HepG2 (cell line): ENCODE data around the gene FAM163A. TPM values are rescaled to one million over a fixed set of nuclear protein-coding genes. Genes with fewer than 3 reads are reported as not detected.

Experiments
- ATAC-seq: fragments of 200-7000 bp; cut with Tn5 transposase; 3 replicates; pipeline ENCODE4 v1.9.1; 2020; ENCODE audit warnings: mild to moderate bottlenecking, moderate library complexity
- BruUV-seq: library from RNA; stranded (reverse); fragments of 400-500 nt; replicated peaks from 2 replicates; lab custom pipeline; 2021; lab: Mats Ljungman, UMichigan
- CTCF ChIA-PET: fragments of 300-600 bp; formaldehyde crosslinking; extraction: SDS; loops from one replicate; lab custom pipeline; 2021; ENCODE audit warnings: low total read pairs, inconsistent platforms, low intra/inter-chr PET ratio; lab: Yijun Ruan, JAX
- POLR2A ChIA-PET: fragments of 350-600 bp; sonication (Branson Sonifier 250); formaldehyde crosslinking; loops from one replicate; lab custom pipeline; 2020; ENCODE audit warnings: antibody characterized with exemption, inconsistent platforms; lab: Yijun Ruan, JAX
- DNase-seq: peaks from one replicate; pipeline ENCODE4 v3.0.0-alpha.2; 2015; ENCODE audit warnings: low spot score
- FAIRE-seq: peaks from 3 replicates; lab custom pipeline; 2011; peaks lifted over from hg19 to GRCh38; lab: Jason Lieb, UNC
- H2AFZ ChIP-seq: one replicate; pipeline ENCODE4 v1.6.1; 2011; ENCODE audit warnings: low read length, inconsistent platforms
- H3K27ac ChIP-seq: fragments of 300-600 bp; 3 replicates; pipeline ENCODE4 v1.8.0; 2011; ENCODE audit warnings: mixed run types, mild to moderate bottlenecking, mixed read lengths, low read length, inconsistent platforms; ENCODE audit not compliant: insufficient read depth; ENCODE audit errors: extremely low read length
- H3K27me3 ChIP-seq, 2 experiments: fragments of 200-600 bp in 1 of 2; 2 replicates in 1 of 2; 3 replicates in 1 of 2; pipeline versions ENCODE4 v1.6.0 to v1.8.0; 2011; ENCODE audit warnings: low read length in 2 of 2, mild to moderate bottlenecking in 2 of 2, moderate library complexity in 2 of 2, inconsistent platforms in 1 of 2; ENCODE audit not compliant: insufficient read depth in 2 of 2, control insufficient read depth in 1 of 2
- H3K36me3 ChIP-seq, 2 experiments: fragments of 200-600 bp in 1 of 2; replicated peaks in 1 of 2; 2 replicates in 1 of 2; 3 replicates in 1 of 2; pipeline versions ENCODE4 v1.5.1 to v1.8.0; 2011; ENCODE audit warnings: low read length in 2 of 2, inconsistent platforms in 1 of 2; ENCODE audit not compliant: insufficient read depth in 2 of 2, control insufficient read depth in 1 of 2
- H3K4me1 ChIP-seq: 2 replicates; pipeline ENCODE4 v1.5.1; 2012; ENCODE audit warnings: low read length, inconsistent platforms; ENCODE audit not compliant: insufficient read depth
- H3K4me2 ChIP-seq: 2 replicates; pipeline ENCODE4 v1.6.0; 2011; ENCODE audit warnings: low read depth, low read length, inconsistent platforms
- H3K4me3 ChIP-seq, 3 experiments: fragments of 200-600 bp in 1 of 3; sonication (generic), shearing (Covaris generic) in 1 of 3; replicated peaks in 1 of 3; 2 replicates each; pipeline ENCODE4 v1.5.1; 2011 to 2016; ENCODE audit warnings: low read length in 3 of 3, inconsistent platforms in 2 of 3, low read depth in 2 of 3, mild to moderate bottlenecking in 2 of 3, control low read depth in 1 of 3, mixed read lengths in 1 of 3; ENCODE audit not compliant: insufficient read depth in 1 of 3
- H3K79me2 ChIP-seq: one replicate; pipeline ENCODE4 v1.6.1; 2011; ENCODE audit warnings: low read length, inconsistent platforms; ENCODE audit not compliant: insufficient read depth
- H3K9ac ChIP-seq: 2 replicates; pipeline ENCODE4 v1.6.0; 2011; ENCODE audit warnings: mild to moderate bottlenecking, low read depth, low read length, inconsistent platforms; ENCODE audit not compliant: insufficient read depth
- H3K9me3 ChIP-seq: 2 replicates; pipeline ENCODE4 v1.5.1; 2012; ENCODE audit warnings: mild to moderate bottlenecking, low read length
- H4K20me1 ChIP-seq: 2 replicates; pipeline ENCODE4 v1.6.0; 2011; ENCODE audit warnings: inconsistent platforms, mild to moderate bottlenecking, low read length, moderate library complexity; ENCODE audit not compliant: insufficient read depth
- ARID5B ChIP-seq: IDR thresholded peaks from 2 replicates; pipeline ENCODE4 v1.4.0; 2020; ENCODE audit warnings: mild to moderate bottlenecking, missing genetic modification reagents
- DR1 ChIP-seq: sonication (generic); formaldehyde crosslinking; IDR thresholded peaks from 2 replicates; pipeline ENCODE4 v1.8.0; 2021; ENCODE audit warnings: mild to moderate bottlenecking, missing genetic modification reagents, inconsistent platforms
- ERF ChIP-seq: IDR thresholded peaks from 2 replicates; pipeline ENCODE4 v1.6.1; 2018; ENCODE audit warnings: missing biosample characterization, missing genetic modification reagents
- FOSL2 ChIP-seq: sonication (generic); formaldehyde crosslinking; IDR thresholded peaks from 2 replicates; pipeline ENCODE4 v1.4.0; 2020; ENCODE audit warnings: missing genetic modification reagents
- RBAK ChIP-seq: sonication (generic); formaldehyde crosslinking; IDR thresholded peaks from 2 replicates; pipeline ENCODE4 v1.5.1; 2020; ENCODE audit warnings: mild to moderate bottlenecking, missing genetic modification reagents
- SAP130 ChIP-seq: IDR thresholded peaks from 2 replicates; pipeline ENCODE4 v1.6.1; 2016; ENCODE audit warnings: low read depth
- SP5 ChIP-seq: IDR thresholded peaks from 2 replicates; pipeline ENCODE4 v1.6.1; 2016; ENCODE audit warnings: low read depth, borderline replicate concordance
- ZNF232 ChIP-seq: sonication (generic); formaldehyde crosslinking; IDR thresholded peaks from 2 replicates; pipeline ENCODE4 v1.4.0; 2020; ENCODE audit warnings: missing genetic modification reagents, borderline replicate concordance
- ZNF839 ChIP-seq: sonication (generic); formaldehyde crosslinking; IDR thresholded peaks from 2 replicates; pipeline ENCODE4 v1.4.0; 2020; ENCODE audit warnings: missing genetic modification reagents, mild to moderate bottlenecking, borderline replicate concordance
- WGBS: methylation state at CpG from one replicate; pipeline ENCODE4 v1.1.6; 2017; ENCODE audit warnings: low lambda C conversion rate; 5-methylcytosine and 5-hydroxymethylcytosine counted together
- in situ Hi-C: cut with HindIII; loops from 2 replicates; pipeline ENCODE4 v1.10.0; 2017; ENCODE audit warnings: low pct_unique_long_range_greater_than_20kb; ENCODE audit not compliant: extremely low pct_ligation_motif_present
- intact Hi-C: fragments of 100-400 bp; cut with micrococcal nuclease; formaldehyde crosslinking; loops from one replicate; pipeline ENCODE4 v1.10.0; 2022; ENCODE audit not compliant: unreplicated experiment
- polyA plus RNA-seq, 8 experiments: library from polyadenylated mRNA; depleted of rRNA in 3 of 8; stranded (reverse) in 7 of 8; unstranded in 1 of 8; fragments of >200 nt; fragmentation: Illumina TruSeq in 4 of 8; extraction: Trizol in 4 of 8; gene quantifications; 2 replicates each; pipeline versions ENCODE4 v1.2.1 to v1.2.3, GENCODE V29; 2011 to 2016; ENCODE audit warnings: low read depth in 4 of 8, missing spikeins in 1 of 8, mixed read lengths in 1 of 8; ENCODE audit not compliant: insufficient read depth in 1 of 8
- total RNA-seq, 5 experiments: library from RNA; depleted of rRNA; stranded (reverse); fragments of >200 nt; fragmentation: Illumina TruSeq; extraction: Trizol; gene quantifications; 2 replicates each; pipeline ENCODE4 v1.2.3, GENCODE V29; 2016; ENCODE audit warnings: low read depth in 1 of 5
- TF ChIP-seq, protein P1 (sequence below): sonication (generic); formaldehyde crosslinking; IDR thresholded peaks from 2 replicates; pipeline ENCODE4 v1.9.0; 2021; ENCODE audit warnings: missing genetic modification reagents, mild to moderate bottlenecking, borderline replicate concordance
- TF ChIP-seq, protein P2 (sequence below): sonication (generic); formaldehyde crosslinking; IDR thresholded peaks from 2 replicates; pipeline ENCODE4 v1.4.0; 2020; ENCODE audit warnings: missing genetic modification reagents
- TF ChIP-seq, protein P3 (sequence below): sonication (generic); formaldehyde crosslinking; IDR thresholded peaks from 2 replicates; pipeline ENCODE4 v1.4.0; 2020; ENCODE audit warnings: missing genetic modification reagents, borderline replicate concordance

The FAM163A gene
- total and polyA plus RNA-seq, 2 of the 13 experiments (the other 11 are each of a cell fraction or from before 2014, with no cell fraction given), result not detected

DNA sequence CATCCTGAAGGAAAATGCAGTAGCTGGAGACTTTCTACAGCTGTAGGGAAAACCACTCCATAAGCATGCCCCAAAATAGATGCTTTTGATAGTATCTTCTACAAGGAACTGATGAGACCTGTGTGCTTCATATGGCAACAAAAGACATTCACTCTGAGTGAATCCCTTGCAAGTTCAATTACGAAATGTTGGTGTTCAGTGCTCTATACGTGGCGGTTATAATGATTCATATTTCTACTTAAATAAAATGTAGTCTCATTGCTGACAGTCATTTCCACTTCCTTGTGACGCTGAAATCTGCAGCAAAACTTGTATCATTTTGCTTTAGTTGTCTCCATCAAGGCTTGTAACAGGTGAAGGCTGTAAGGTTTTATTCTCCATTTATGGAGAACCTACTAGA lies 113.9 kb downstream of the FAM163A start:
- Histone ChIP-seq H3K36me3 (peaks cover 3 to 5% of the 10 kb centered on the region in 2 experiments; a peak in 3 of 5 replicates), H2AFZ (no peak overlapping the region), H3K27ac (no peak overlapping the region), H3K79me2 (no peaks in the 10 kb centered on the region), H3K9ac (no peak overlapping the region), H4K20me1 (peaks cover 7% of the 10 kb centered on the region; the same call in 1 of the 2 replicates), H3K27me3 (no peaks in the 10 kb centered on the region), H3K4me1 (no peaks in the 10 kb centered on the region), H3K9me3 (no peaks in the 10 kb centered on the region), H3K4me2 (no peak overlapping the region), H3K4me3 (no peak overlapping the region)
- no peak for ATAC-seq
- BruUV-seq, result no TSS peak
- DNase-seq, result no peak
- no peak for FAIRE-seq
- ChIA-PET CTCF (no interaction called here), POLR2A (no interaction called here)
- TF ChIP-seq DR1 (CRISPR knock-in tag) (no peak), ZNF839 (CRISPR knock-in tag) (no peak), FOSL2 (CRISPR knock-in tag) (no peak), ZNF232 (CRISPR knock-in tag) (no peak), SP5 (CRISPR knock-in tag) (no peak), SAP130 (CRISPR knock-in tag) (no peak), ERF (CRISPR knock-in tag) (no peak), RBAK (CRISPR knock-in tag) (no peak), ARID5B (CRISPR knock-in tag) (no peak)
- TF ChIP-seq, protein P1, sequence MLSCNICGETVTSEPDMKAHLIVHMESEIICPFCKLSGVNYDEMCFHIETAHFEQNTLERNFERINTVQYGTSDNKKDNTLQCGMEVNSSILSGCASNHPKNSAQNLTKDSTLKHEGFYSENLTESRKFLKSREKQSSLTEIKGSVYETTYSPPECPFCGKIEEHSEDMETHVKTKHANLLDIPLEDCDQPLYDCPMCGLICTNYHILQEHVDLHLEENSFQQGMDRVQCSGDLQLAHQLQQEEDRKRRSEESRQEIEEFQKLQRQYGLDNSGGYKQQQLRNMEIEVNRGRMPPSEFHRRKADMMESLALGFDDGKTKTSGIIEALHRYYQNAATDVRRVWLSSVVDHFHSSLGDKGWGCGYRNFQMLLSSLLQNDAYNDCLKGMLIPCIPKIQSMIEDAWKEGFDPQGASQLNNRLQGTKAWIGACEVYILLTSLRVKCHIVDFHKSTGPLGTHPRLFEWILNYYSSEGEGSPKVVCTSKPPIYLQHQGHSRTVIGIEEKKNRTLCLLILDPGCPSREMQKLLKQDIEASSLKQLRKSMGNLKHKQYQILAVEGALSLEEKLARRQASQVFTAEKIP (CRISPR knock-in tag), result no peak
- TF ChIP-seq, protein P2, sequence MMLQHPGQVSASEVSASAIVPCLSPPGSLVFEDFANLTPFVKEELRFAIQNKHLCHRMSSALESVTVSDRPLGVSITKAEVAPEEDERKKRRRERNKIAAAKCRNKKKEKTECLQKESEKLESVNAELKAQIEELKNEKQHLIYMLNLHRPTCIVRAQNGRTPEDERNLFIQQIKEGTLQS (CRISPR knock-in tag), result no peak
- TF ChIP-seq, protein P3, sequence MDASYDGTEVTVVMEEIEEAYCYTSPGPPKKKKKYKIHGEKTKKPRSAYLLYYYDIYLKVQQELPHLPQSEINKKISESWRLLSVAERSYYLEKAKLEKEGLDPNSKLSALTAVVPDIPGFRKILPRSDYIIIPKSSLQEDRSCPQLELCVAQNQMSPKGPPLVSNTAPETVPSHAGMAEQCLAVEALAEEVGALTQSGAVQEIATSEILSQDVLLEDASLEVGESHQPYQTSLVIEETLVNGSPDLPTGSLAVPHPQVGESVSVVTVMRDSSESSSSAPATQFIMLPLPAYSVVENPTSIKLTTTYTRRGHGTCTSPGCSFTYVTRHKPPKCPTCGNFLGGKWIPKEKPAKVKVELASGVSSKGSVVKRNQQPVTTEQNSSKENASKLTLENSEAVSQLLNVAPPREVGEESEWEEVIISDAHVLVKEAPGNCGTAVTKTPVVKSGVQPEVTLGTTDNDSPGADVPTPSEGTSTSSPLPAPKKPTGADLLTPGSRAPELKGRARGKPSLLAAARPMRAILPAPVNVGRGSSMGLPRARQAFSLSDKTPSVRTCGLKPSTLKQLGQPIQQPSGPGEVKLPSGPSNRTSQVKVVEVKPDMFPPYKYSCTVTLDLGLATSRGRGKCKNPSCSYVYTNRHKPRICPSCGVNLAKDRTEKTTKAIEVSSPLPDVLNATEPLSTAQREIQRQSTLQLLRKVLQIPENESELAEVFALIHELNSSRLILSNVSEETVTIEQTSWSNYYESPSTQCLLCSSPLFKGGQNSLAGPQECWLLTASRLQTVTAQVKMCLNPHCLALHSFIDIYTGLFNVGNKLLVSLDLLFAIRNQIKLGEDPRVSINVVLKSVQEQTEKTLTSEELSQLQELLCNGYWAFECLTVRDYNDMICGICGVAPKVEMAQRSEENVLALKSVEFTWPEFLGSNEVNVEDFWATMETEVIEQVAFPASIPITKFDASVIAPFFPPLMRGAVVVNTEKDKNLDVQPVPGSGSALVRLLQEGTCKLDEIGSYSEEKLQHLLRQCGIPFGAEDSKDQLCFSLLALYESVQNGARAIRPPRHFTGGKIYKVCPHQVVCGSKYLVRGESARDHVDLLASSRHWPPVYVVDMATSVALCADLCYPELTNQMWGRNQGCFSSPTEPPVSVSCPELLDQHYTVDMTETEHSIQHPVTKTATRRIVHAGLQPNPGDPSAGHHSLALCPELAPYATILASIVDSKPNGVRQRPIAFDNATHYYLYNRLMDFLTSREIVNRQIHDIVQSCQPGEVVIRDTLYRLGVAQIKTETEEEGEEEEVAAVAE, result no peak
- WGBS, result 94% methylated on average over 4 of the region's 4 CpGs
- in situ Hi-C loops, result no loop called here
- intact Hi-C loops, result no loop called here
